HG02798 (cell line): ENCODE results near the gene SFXN2.
"Not testable (repeated sequence)": the region's sequence is repeated elsewhere in the genome, so short reads cannot be mapped to it uniquely, and the experiment has no call there.

Experiments used
- ATAC-seq: cut with Tn5 transposase; IDR thresholded peaks from one replicate; pipeline ENCODE4 v1.9.1; 2021; ENCODE audit warnings: mild to moderate bottlenecking; ENCODE audit not compliant: unreplicated experiment, poor library complexity

SFXN2 gene, protein sequence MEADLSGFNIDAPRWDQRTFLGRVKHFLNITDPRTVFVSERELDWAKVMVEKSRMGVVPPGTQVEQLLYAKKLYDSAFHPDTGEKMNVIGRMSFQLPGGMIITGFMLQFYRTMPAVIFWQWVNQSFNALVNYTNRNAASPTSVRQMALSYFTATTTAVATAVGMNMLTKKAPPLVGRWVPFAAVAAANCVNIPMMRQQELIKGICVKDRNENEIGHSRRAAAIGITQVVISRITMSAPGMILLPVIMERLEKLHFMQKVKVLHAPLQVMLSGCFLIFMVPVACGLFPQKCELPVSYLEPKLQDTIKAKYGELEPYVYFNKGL

DNA sequence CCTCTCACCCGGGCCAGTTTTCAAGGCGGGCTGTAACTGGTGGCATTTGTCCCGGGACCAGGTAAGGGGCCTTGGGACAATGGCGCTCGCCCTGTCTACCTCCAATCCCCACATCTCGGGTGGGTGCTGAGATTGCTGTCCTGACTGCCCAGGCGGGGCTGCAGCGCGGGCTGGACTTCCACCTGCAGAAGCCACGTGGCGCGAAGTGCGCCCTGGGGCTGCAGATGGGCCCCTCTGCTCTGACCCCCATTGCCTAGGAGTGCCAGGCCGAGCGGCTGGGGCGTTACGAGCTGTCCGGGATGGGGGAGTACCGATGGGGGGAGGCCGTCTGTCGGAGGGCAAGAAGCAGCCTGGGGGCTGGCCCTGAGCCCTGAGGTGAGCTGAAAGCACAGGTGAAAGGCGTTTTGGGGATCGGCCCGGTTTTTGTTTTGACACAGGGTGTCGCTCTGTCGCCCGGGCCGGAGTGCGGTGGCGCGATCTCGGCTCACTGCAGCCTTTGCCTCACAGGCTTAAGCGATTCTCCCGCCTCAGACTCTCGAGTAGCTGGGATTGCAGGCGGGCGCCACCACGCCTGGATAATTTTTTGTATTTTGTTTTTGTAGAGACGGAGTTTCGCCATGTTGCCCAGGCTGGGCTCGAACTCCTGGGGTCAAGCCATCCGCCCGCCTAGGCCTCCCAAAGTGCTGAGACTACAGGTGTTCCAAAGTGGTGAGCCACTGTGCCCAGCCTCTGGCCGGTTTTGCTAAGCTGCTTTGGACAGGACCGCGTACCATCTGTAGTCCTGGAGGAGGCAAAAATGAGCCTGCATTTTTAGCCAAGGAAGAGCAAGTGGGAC, at the start of gene SFXN2:
Gene SFXN2, plus strand, starts transcription at position 16 of the 835 bp plus-strand sequence. CDS start 12,001 bp downstream, outside the sequence.
- ATAC-seq = peak; percentile 3

DNA sequence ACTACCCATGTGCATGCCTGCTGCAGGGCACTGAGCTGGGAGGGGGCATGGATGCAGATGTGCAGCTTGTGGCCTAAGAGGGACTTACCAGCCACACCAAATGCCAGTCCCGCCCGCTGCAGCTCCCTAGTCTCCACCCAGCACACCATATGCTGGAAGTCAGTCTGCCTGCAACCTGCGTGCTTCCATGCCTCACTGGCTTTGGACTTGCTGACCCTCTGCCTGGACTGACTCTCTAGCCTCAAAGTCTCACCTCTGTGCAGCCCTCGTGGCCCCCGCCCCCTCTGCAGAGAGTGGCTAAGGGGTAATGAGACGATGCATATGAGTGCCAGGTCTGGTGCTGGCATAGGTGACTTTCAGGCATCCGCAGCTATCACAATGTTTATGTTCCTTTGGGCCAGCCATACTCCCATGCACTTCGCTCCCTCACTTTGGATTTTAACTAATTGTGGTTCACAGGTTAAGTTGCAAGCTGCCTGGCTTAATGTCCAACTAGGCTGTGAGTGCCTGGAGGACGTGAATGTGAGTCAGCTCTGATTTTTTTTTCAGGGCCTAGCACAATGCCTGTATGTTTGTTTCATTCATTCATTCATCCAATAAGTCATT, 48.4 kb upstream of the SFXN2 start:
- no peak for ATAC-seq

DNA sequence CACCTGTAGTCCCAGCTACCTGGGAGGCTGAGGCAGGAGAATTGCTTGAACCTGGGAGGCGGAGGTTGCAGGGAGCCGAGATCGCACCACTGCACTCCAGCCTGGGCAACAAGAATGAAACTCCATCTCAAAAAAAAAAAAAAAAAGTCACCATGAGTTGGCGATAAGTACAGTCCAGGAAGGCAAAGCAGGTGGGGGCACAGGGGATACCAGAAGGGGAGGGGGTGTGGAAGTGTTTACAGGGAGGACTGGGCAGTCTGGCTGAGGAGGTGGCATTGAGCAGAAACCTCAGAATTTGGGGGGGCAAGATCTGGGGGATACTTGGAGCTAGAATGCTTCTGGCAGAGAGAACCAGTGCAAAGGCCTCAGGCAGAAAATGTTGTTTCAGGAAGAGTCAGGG, 47.0 kb upstream of the SFXN2 start:
- not testable (repeated sequence) for ATAC-seq

DNA sequence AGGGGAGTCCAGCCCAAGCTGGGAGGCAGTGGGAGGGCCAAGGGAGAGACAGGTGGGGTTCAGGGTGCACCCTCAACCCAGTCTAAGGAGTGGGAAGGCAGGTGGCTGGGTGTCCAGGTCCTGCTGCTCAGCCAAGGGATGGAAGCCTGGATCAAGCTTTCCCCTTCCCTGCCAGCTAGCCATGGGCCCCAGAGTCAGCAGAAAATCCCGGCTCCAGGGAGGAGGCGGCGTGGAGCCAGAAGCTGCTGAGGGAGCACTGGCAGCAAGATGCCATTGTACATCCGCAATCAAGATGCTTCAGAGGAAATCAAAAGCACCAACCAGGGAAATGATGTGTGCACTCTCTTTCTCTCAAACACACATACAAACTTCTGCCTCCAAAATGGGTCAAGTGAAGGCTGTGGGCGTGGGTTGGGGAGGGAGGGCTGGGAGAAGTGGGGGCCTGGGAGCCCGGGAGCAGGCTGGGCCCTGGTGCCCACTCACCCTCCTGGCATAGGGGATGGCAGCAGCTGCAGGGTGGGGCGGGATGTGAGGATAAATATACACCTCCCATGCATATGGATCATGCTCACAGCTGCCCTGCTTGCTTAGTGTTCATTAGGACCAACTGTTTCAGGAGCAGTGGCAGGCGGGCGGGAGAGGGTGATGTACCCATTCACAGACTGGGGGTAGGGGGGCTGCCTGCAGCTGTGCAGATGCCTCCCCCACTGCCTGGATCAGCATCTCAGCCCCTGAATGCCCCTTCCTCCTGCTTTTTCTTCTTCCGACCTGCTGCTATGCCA, 45.9 kb upstream of the SFXN2 start:
- no peak for ATAC-seq

DNA sequence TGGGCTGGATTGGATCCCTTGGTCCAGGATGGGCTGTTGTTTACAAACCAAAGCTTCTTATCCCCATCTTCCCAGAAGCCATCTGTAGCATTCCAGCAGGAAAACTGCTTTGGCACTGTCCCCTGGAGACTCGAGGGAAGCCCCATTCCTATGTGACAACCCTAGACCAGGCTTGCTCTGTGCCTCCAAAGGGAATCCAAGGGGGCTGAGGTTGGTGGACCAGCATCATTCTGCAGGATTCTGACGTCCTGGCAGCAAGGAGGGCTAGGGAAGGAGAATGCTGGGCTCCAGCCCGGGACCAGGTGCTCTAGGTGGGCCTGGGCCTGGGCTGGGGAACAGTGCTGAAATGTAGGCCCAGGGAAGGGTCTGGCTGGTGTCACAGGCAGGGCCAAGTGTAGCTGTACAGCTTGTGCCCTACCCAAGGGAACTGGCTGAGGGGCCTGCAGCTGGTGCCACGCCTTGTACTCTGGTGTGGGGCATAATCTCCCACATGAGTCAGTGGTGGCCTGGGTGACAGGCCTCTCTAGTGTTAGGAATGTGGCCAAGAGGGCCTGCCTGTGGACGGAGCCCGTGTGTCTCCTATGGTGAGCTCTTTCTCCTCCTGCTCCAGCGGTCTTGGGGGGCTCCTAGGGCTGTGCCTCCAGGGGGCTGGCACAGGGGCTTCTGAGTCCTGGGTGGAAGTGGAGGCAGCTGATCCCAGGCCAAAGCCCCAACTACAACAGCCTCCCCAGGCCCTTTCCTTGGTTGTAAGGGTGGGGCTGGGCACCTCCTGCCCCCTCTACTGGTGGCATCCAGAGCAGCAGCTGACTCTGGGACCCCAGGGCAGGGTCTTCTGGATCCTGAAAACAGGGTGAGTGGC, 45.0 kb upstream of the SFXN2 start:
- ATAC-seq = no peak

DNA sequence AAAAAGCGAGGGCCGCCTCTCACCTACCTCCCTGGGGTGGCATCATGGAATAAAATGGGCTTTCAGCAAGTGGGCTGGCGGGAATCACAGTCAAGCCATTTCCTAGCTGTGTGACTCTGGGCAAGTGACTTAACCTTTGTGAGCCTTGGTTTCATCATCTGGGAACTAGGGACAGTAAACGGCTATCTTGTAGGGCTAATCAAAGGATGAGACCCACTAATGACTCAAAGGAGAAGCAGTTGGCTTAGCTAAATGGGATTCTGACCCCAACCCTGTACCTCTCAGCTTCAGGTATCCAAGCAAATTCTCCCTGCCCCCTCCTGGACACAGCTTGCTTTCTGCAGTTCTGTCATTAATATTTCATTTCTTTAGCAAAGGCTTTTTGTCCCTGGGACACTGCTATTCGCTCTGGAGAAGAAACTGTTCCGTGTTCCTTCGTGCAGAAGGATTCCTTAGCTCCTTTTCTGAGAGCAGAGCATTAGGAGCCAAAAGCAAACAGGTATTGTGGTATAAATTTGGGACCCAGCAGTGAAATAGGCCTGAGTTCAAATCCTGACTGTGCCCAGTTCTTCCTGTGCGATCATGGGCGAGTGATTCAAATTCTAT, 44.3 kb upstream of the SFXN2 start:
- no peak for ATAC-seq

DNA sequence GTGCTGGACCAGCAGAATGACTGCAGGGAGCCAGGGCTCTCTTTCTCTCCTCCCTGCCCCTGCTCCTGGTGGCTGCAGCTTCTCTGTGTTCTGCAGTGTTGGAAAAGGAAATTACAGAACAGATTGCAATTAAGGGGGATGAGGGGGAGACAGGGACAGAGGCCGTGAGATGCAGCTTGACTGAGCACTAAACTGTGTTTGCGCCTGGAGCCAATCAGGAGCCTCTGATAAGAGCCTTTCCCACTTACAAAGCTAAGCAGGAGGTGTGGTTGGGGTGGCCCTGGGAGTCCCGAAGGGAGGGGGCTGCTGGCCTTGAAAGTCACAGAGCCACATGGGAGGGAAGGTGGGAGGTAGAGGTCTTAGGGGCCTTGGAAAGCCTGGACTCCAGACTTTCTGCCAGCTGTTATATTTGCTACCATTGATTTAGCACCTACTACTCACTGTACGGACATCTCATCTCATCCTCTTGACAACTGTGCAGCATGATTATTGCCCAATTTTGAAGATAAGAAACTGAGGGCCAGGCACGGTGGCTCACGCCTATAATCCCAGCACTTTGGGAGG, 43.5 kb upstream of the SFXN2 start:
- no peak for ATAC-seq

DNA sequence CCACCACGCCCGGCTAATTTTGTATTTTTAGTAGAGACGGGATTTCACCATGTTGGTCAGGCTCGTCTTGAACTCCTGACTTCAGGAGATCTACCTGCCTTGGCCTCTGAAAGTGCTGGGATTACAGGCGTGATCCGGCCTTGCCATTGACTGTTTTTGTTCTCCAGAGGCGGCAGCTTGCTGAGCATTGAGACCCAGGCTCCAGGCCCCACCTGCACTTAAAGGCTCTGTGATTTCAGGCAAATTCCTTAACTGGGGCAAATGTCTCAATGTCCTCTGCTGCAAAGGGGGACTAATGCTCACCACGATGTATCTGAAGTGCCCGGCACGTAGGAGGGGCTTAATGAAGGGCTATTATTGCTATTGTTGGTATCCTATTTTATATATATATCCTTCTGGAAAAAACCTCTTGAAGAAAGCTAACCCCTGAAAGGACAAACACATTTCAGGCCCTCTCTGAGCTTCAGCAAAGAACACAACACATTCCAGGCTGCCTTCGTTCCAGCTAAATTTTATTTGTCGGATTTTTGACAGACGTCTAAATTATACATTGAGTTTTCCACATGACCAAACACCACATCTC, 41.1 kb upstream of the SFXN2 start:
- no peak for ATAC-seq

DNA sequence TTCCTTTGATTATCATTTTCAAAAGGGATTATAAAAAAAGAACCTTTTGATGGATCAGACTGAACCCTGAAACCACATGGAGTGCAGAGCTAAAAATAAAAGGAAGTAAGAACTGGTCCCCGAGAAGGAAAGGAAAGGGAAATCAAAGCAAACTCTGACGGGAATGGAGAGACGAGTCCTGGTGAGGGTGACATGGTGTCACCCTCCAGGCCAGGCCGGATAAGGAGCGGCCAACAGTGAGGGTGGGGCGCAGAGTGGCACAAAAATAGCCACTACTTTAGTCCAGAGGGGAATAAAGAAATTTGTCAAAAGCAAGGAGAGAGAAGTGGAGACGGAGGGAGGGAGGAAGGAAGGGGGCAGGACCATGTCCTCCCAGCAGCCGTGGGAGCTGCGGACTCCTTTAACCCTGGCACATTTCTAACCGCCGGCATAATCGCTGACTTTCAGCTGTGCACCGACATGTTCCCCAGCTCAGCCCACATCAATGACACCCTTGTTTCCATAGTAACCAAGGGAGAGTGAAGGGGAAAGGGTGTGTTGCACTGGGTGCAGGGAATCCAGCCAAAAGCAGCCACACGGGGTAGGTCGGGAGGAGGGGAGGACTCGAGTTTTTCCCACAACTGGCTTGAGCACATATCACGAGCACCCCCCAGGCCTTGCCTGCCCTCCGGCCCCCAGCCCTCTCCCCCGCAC, 40.5 kb upstream of the SFXN2 start:
- ATAC-seq = peak; percentile 42

DNA sequence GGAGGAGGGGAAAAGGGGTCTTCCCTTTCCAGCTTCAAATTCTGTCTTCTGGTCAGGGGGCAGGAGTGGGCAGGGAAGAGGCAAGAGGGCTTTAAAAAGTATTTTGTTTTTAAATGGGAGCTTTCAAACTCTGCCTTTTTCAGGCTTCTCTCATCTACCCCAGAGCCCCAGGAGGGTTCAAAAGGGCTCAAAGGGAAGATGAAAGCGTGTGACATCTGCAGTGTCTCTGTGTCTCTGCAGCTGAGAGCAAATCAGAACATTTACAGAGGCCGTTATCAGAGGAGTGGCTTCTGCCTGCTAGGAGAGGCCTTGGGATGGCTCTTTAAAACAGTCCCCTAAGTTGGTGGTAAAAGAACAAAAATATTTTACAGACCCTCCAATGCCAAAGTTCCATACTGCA, 39.9 kb upstream of the SFXN2 start:
- no peak for ATAC-seq

DNA sequence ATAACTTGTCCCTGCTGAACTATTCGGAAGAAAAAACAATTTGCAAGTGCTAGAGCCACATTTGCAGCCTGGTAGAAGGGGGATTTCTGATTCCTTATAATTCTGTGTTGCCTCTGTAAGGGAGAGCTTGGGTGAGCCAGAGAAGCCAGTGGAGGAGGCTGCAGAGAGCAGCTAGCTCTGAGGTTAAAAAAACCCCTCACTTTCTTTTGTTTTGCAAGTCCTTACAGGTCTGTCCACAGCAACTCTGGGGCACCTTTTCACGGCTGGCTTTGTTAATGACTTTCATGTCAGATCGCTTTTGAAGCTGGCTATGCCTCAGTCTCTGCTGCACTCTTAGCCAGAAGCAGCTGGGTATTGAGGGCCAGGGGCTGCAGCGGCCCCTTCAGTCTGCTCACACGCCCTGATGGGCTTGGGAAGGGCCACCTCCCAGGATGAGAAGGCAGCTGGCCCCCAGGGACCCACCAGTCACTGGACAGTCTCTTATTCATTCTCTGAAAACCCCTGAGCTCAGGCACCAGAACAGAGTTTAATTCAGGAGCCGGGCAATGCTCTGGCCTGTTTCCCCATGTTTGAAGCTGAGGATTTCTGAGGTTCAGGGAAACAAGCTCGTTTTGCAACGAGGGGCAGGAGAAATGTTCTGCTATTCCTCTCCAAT, 39.3 kb upstream of the SFXN2 start:
- ATAC-seq = no peak

DNA sequence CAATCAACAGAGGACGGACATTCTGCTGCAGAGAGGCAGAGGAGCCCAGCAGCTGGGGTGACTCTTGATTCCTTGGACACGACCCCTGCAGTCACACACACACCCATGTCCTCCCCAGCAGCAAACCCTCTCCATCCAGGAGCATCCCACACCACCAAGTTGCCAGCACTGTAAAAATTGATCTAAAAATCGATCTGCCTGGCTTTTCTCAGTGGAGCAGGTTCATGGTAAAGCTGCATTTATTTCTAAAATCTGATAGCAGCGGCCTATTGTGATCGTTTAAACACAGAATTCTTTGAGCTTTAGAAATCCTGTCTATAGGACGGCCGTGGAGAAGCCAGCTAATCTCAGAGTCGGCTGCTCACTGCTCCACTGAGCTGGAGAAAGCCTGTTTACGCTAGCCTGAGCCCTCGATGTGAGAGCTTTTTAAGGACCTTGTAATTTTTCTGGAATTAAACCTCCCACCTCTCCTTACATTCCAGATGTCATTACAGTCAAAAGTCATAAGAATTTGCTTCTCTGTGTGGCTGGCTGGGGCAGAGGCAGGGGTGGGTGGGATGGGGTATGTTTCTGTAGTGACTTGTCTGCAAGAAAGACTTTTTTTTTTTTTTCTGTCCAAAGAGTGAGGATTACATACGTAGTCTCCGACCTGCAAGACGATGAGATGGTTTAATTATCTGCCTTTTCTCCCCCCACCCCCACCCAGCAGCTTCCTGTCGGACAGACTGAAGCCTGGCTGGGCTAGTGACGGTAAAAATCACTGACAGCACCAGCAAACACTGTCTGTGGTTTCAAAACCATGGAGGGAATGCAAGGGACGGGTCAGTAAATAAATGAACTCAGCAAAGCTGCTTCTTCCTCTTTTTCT, 38.5 kb upstream of the SFXN2 start:
- ATAC-seq = no peak

DNA sequence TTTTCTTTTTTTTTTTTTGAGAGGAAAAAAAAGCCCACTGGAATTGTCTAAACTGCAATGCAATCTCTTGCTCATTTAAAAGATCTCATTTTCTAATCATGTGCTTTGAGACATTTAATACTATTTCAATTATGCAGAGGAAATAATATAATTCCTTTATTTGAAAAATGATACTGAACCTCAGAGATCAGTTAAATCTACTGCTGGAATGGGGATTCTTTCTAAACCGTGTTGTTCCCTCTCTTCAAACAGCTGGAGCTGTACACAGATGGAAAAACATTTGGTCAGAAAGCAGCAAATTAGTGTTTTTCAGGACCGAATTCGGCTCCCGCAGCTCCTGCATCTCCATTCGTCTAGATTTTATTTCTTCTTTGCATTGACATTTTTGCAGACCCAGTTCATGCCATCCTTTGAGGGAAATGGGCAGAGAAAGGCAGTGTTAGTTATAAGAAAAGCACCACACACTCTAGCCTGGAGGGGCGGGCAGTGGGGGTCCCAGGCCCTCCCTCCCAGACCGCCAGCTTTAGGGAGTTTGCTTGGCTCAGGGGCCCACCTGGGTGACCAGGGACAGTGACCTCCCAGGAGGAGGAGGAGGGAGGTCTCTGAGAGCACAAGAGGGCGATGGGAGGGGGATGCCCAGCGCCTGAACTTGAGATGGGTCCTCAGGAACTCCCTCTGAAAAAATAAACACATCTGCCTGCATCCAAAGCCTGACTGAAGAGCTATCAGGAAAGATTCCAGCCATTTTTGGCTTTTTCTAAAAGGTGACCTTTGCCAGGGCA, 37.7 kb upstream of the SFXN2 start:
- no peak for ATAC-seq

DNA sequence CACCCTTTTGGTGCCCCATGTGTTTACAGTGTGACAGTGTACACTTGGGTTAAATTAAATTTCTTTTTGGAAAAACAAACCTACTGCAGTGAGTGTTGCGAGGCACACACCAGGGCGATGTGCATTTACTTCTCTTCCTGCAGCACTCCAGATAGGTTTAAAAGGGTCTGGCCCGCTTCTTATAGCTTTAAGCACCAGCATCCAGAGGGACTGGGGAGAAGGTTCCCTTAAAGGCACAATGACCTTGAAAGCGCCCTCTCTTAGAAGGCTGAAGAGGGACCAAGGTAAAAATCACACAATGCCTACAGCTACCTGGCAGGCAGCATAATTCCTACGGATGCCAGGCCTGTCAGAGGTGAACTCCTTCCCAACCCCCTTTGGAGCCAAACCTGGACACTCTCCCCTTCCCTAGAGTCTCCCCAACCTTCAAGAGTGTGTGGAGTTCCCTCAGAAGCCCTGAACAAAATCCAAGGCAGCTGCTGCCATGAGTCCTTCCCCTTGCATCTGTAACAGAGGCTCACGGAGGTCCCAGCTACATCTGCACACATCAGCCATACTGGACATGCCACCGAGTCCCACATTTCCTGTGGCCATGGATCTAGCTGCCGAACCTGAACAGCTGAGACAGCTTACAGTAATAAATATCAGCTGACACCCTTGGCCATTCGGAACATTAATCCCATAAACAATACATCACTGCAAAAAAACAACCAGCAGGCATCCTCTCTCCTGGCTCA, 36.9 kb upstream of the SFXN2 start:
- no peak for ATAC-seq

DNA sequence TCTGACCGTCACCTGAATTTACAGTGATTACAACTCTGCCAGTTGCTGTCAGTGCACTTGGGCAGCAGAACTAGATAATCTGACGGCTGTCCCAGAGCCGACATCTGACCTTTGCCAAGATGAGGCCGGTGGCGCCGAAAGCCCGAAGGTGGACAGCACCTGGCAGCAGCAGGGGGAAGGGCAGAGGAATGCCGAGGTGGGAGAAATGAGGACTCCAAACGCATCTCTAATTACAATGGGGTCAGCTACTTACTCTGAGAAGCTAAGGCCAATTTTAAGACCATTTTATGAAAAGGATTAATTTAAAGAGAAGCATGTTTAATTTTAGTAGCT, 36.4 kb upstream of the SFXN2 start:
- ATAC-seq = no peak
